Activated T-helper 1 cell treated with anti-CD3 and anti-CD28 coated beads, Interleukin-2, amount 50 U/mL, for 16 hours (primary cell): ENCODE measurements around the gene MED23.

Experiments
- DNase-seq, 2 donors: peaks; one replicate each; pipeline ENCODE4 v3.0.0-alpha.2; 2020; ENCODE audit warnings: low read depth in 1 of 2, low spot score in 1 of 2

Gene MED23

DNA sequence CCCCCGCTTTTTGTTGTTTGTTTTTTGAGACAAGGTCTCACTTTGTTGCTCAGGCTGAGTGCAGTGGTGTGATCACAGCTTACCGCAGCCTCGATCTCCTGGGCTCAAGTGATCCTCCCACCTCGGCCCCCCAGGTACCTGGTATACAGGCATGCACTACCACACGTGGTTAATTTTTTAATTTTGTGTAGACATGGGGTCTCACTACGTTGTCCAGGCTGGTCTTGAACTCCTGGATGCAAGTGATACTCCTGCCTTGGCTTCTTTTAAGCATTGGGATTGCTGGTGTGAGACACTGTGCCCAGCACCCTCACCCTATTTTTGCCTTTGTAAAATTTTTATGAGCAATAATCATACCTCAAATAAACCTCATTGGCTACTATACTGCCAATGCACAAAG lies 14.5 kb upstream of the MED23 start:
- DNase-seq, result no peak

DNA sequence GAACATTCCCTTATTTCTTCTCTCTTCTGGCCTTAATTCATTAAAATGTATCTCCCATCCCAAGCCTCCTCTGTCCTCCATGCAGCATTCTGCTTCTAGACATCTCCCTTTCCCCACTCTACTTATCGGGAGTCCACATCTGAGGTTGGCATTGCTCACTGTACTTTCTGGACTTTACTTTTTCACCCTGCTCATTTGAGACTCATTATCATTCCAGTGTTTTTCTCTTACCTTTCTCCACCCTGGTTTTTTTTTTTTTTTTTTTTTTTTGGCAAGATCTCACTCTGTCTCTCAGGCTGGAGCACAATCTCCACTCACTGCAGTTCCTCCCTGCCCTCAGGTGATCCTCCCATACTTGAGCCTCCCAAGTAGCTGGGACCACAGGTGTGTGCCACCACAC lies 13.5 kb upstream of the MED23 start:
- DNase-seq, result no peak

DNA sequence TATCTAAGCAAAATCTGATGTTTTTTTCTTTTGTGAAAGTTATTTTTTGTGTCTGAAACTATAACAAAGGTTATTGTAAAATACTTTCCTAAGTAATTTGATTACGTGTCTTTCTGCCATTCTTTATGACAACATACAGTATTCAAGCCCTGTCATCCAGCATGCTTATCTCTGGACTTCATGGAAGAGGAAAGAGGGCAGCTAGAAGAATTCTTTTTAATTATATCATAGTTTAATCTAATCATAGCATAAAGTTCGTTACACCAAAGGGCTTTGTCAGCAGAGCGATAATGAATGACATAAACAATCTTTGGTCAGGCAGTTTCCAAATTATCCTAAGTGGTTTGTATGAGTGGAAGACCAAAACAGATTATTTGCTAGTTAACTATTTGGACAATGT lies 12.5 kb upstream of the MED23 start:
- no peak for DNase-seq

DNA sequence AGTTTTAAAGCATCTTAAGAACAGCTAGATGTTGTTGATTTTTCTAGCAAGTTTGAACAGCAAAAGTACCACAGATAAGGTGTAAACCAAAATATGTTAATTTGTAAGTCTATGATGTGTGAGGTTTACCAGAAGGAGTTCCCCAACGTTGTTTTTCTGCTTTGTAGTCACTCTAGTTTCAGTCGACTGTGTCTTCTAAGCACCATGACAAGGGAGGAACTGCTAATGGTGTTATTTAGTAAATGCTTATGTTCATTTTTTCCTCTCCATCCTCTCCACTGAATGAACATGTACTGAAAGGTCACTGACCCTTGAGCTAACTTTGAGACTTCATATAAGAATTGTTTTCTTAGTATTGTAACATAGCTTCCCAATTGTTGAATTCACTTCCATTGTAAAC lies 12.1 kb upstream of the MED23 start:
- no peak for DNase-seq

DNA sequence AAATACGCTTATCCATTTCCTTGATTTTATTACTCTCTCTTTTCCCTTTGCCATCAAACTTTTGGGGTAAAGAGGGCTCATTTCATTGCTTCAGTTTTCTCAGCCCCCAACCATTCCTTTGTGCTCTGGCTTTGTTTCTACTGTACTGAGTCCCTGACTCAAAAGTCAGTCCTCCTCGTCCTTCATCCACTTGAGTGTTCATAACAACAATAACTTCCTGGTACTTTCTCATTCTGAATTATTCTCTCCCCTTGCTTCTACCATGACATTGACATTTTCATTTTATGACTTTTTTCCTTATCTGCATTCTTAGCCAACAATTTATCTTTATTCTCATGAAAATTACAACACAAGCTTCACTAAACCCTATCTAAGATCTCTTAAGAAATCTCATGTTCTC lies 10.0 kb upstream of the MED23 start:
- no peak for DNase-seq

DNA sequence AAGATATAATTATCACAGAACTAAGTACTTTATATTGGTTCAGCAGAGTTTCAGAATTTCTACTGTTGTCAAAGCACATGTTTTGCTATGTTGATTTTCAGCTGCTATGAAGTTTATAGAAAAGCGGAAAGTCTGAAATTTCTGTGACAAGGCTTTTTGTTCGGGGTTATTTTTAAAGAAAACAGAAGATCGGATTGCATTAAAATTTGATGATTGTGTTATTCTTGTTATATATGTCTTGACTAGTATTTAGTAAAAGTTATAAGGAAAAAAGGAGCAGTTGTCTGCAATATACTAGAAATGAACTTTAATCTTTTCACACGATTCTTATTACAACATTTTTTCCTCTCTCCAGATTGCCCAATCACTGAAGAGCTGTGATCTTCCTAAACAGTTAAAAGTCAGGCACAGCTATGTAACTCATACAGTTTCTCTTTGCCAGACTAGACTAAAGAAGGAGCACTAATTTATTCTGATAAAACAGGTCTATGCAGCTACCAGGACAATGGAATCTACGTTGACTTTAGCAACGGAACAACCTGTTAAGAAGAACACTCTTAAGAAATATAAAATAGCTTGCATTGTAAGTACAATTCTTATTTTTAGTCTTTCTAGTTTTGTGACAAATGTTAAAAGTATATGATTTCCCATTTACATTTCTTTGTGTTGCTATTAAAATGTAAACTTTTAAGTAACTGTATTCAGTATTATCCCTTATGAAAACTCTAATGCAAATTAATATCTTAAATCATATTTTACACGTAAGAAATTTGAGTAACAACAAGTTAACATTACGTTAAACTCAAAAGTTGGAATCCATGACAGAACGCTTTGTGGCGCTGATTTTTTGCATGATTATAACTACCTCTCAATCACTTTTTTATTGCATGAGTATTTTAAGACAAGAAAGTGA lies 9.1 kb upstream of the MED23 start, which contains the start of gene ENPP3:
ENPP3 (plus strand) TSS at position 423 of the 913 bp plus-strand sequence; CDS start at position 506, 83 bp downstream.
- DNase-seq, result no peak

DNA sequence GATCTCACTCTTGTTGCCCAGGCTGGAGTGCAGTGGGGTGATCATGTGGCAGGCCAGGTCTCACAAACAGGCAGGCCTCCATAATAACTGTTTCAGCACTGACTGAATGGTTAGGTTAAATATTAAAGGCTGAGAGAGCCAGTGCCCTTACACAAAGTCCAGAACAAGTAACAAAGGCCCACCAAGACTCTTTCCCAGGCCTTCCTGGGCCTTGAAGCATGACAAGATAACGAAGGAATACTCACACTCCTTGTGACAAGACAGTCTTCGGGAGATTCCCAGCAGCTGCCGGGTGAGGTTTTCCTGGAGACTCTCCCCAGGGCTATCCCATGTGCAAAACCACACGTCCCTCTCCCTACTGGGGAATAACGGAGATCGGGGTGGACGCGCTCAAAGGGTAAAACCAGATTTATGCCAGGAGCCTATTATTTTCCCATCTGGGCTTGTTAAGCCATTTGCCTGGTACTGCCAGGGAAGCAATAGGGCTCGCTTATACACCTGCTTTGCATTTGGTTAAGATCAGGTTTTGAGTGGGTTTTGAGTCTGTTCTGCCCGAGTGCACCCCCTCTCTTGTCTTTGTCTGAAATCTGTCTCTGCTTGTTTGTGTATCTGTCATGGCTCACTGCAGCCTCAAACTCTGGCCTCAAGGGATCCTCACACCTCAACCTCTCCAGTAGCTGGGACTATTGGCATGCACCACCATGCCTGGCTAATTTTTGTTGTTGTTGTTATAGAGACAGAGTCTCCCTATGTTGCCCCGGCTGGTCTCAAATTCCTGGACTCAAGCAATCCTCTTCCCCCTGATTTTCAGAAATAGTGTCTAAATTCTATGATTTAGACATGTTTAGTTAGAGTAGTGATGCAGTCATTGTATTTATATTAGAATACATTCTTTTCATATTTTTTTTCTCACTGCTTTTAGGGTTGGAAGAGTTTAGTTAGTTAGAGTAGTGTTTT lies 7.6 kb upstream of the MED23 start:
- no peak for DNase-seq

DNA sequence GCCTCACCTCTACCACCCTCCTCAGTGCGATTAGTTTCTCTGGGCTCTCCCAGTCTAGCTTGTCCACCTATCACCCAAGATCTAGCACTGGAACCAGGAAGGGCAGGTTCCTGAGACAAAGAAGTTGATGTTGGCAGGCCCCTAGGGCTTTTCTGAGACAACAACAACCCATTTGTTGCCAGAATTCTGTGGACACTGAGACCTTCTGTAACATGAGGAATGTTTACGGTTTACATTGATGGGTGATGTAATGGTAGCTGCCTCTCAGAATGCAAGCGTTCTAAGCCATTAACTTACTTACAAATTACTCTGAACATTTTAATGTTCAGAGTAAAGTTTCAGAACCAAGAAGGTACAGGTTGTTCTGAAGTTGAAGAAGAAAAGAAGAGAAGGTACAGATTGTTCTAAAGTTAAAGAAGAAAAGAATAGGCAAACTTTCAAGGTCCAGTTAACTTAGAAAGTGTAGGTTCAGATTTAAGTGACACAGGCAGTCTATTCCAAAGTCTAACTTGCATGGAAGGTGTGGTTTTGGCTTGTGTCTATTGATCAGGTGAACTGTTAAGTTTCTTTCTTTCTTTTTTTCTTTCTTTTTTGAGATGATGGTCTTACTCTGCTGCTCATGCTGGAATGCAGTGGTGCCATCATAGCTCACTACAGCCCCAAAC lies 3.7 kb upstream of the MED23 start:
- no peak for DNase-seq

DNA sequence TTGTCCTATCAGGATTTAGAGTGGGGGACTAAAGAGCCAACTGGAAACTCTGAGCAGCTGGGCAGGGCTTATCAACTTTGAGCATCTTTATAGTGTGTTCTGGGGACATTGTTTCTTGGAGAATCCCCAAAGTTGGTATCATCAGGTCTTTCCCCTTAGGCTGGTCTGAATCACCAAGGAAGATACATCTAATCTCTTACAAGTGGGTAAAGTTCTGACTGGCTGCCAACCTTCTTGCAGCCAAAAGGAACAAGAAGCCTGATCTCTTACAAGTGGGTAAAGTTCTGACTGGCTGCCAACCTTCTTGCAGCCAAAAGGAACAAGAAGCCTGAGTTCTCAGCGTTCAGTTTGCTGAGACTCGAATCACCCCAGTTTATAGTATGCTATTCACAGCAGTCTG lies 1.6 kb upstream of the MED23 start:
- DNase-seq, result no peak

DNA sequence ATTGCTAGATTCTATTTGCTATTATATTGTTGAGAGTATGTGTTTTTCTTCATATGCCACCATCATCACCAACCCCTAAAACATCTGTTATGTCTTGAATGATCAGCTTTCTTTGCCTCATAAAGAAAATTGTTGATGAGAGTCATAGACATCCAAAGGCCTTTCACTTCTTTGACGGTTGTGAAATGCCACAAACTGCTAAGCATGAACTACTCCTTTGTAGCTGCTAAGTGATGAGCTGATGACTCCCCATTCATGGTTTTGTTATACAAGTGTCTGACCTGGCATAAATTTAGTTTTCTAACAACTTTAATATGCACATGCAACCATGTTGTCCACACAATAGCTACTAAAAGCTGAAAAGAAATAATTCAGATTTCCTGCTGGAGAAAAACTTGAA lies 684 bp upstream of the MED23 start:
- DNase-seq, result no peak

DNA sequence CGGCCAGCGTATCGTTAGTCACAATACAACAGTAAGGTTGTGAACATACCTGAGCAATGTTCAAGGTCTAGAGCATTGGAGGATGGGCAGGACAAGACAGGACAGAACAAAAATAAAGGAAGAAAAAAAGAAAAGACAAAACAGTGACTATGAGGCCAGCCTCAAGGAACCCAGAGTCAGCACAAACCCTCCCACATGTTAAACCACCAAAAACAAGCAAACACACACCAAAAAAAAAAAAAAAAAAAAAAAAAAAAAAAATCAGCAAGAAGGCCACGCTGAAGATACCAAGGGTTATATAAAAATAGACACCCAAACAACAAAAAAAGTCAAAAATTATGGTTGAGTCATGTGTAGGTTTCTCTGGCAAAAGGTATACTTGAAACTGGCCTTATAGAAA lies 12.8 kb downstream of the MED23 start:
- no peak for DNase-seq

DNA sequence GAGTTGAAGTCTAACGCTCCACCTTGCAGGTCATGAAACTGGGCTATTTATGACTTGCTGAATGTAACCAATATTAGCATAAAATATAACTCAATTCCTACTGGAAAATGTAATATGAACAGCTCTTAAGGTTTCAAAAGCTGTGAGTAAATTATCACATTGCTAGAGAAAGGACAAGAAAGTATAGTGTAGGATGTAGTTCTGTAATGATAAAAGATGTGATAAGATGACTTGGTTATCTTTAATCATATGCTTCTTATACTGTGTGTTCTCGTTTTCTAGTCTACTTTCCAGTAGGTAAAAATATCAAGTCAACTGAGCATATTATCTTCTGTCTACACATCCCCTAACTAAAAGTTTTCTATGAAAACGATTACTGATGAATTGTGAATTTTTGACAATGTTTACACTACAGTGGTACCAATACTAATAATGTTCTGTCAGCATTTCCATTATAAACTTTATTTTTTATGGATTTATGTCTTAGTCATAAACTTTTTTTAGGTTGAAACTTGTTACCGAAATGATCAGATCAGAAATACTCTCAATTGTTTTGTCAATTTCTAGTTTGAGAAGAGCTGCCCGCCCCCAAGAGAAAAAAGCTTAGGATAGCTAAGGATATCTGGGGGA lies 14.6 kb downstream of the MED23 start:
- no peak for DNase-seq

DNA sequence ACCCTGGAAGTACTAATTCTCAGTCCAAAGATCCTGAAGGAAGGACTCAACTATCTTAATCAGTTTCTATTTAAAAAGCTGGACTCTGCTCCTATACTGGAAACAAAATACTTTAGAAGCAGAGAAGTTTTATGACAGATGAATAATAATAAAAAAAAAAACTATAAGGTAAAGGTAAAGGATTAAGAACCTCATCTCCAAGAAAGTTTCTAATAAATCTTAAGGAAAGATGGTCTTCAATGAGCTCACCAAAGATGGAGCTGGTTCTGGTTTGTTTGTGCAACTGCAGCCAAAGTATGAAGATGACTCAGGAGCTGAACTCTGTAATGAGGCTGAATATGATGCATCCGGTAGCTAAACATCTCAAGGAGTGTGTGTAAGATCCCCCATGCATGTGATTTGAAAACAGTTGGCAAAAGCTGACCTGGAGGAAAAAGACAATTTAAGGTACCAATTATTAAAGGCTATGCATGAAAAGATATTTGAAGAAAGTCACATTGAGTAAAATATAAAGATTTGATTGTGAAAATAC lies 25.2 kb downstream of the MED23 start:
- DNase-seq, result no peak

DNA sequence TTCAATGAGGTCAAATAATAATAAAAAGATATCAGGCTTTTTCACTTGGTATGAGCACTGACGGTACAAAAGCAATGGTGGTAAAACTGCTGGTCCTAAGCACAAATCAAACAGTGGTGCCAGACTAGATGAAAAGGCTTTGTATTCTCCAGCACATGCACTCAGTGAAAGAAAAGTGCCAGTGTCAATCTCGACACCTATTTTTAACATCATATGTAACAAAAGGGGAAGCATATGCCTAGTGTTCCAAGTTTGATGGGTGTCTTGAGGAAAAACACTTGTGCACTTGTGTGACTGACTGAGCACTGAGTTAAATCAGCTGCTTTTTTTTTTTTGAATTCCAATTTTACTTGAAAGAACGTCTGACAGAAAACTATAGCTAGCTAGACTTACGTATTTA lies 27.3 kb downstream of the MED23 start:
- no peak for DNase-seq

DNA sequence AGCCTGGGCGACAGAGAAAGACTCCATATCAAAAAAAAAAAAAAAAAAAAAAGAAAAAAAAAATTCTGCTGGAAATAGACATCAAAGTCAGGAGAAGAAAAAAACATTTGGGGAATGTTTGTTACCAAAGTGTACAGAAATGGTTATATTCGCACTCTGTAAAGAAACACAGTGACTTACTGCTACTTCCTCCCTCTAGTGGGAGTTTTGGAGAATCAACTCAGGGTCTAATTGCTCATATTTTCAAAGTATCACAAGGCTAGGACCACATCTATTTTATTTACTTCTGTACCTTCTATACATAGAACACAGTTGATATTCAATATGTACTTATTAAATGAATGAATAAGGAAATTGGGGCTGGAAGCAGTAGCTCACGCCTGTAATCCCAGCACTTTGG lies 30.6 kb downstream of the MED23 start:
- no peak for DNase-seq

DNA sequence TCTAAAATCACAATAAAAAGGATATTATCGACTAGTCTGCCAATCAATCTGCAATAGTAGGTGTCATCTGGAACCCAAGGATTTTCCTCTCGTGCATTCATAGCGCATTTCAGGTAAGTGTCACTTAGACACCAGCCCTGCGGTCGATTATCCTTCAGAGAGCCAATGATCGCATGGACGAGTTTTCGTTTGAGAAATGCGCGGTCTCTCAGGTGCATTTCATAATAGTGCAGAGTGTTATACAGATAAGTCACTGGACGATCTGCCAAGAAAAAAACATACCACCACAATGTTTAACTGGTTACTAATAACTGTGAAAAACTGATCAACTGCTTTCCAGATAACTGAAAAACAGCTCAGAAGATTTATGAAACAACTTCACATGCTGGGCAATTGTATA lies 34.0 kb downstream of the MED23 start:
- DNase-seq, result no peak

DNA sequence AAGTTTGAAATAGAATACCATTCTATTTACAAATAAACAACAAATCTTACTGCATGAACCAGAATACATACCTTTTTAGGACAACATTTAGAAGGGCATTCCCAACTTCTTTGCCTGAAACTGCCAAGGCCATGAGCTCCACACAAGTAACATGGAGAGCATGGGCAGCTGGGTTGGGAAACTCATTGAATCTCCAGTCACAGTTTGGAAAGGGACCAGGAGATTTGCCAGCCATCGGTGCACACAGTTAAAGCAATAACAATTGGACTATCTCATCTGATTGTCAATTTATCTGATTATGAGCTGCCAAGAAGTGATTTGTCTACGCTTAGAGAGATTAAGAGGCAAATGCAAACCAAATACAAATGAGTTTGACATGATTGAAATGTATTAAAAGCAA lies 35.1 kb downstream of the MED23 start:
- no peak for DNase-seq

DNA sequence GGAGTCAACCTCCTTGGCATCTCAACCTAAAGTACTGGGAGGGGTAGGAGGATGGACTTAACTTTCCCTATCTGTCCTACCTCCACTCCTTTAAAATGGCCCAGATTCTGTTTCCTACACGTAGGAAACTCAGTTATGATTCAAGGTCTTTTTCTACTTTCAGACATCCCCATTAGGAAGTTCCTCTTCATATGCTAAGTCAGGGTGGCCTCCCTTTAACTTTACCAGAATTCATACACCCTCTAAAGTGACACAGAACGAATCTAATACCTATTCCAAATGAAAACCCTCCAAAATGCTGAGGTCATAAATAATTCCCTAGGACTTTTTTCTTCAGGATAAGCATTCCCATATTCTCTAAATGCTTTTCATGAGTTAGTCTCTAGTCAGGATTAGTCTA lies 39.4 kb downstream of the MED23 start:
- DNase-seq, result no peak

DNA sequence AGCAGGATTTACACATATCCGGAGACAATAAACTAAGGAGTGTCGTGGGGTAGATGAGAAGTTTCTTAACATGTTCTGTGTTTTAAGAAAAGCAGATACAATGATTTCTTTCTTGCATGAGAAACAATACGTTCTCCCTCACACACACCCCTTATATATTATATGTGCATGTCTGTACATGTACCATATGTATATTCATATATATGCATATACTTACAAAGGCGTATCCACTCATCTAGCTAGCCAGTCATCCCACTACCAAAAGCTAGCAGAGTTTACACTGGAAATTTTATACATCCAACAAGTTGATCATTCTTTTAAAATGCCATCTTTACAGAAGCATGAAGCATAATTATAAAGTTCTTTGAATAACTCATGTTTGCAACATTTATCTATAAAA lies 40.1 kb downstream of the MED23 start:
- DNase-seq, result no peak

DNA sequence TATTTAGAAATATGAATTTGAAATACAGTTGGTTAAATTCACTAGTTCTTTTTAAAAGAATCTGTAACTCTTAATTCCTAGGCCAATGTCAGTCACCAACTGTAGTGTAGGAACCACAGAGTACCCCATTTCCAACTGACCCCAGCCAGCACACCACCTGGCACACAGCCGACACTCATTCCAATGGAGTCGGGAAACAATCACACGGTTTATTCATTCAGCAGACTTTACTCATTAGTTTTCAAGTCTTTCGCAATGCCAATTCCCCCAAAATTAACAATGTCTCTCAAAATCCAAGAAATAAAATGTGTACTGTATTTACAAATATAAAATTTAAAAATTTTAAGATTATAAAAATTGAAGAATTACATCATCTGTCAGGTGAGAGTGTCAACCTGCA lies 41.5 kb downstream of the MED23 start:
- DNase-seq, result no peak

DNA sequence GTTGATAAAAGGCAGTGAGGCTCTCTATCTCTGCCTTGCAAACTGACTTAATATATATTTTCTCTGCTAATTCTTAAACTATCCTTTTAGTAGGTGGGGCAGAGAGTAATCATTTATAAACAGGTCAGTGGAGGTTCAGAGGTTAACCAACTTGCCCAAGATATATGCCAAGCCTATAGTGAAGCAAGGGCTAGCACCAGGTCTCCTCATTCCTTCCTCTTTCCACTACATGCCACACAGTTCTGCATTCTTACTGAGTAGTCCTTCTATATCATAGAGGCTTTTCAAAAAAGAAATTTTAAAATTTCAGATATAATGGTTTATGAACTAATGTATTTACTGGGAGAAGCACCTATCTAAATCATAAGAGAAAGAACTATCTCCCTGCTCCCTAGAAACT lies 46.5 kb downstream of the MED23 start:
- DNase-seq, result no peak
